ENCODE data around the gene TMEM151A. TPM values are rescaled to one million over a fixed set of nuclear protein-coding genes. Genes with fewer than 3 reads are reported as not detected.

TMEM151A gene
- total RNA-seq, 4 donors from 2014 or later = 0.27 to 0.35 TPM; not detected in 2

DNA sequence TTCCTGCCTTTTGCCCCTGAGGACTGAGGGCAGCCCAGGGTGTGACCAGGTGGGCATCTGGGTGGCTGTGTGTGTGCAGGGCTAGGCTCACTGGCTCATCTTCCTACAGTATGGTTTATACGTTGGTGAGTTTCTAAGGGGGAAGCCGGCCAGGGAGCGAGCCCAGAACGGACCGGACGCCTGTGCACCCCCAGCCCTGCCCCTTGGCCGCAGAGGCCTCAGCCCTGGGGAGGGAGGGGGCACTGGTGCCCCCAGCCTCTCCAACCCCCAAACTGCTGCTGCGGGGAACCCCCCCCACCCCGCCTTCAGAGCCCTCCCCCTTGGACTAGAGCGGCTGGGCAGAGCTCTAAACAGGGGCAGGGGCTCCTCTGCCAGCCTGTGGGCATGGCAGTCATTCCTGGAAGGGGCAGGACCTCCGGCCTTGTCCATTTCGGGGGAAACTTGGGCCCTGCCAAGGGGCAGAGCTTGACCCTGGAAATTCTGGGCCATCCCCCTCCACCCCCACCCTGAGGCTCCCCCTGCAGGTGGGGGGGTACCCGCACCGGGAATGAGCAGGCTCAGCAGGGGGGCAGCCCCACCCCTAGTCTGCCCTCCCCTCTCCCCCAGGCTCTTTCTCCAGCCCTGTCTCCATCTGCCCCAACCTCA, 8.1 kb upstream of the TMEM151A start:
- no peak for TF ChIP-seq POLR2A (IDR thresholded peaks at IDR 0.05)
- no peak overlapping the region for H3K4me3 ChIP-seq
- no peak overlapping the region for H3K27ac ChIP-seq
- peaks cover 0 to 16% (median 0%) of the 10 kb centered on the region in 3 donors for H3K36me3 ChIP-seq
- DNase-seq = no peak
- peaks cover 3 to 32% (median 21%) of the 10 kb centered on the region in 4 donors for H3K4me1 ChIP-seq
- no peaks in the 10 kb centered on the region for H3K27me3 ChIP-seq
- H3K9me3 ChIP-seq = no peaks in the 10 kb centered on the region

DNA sequence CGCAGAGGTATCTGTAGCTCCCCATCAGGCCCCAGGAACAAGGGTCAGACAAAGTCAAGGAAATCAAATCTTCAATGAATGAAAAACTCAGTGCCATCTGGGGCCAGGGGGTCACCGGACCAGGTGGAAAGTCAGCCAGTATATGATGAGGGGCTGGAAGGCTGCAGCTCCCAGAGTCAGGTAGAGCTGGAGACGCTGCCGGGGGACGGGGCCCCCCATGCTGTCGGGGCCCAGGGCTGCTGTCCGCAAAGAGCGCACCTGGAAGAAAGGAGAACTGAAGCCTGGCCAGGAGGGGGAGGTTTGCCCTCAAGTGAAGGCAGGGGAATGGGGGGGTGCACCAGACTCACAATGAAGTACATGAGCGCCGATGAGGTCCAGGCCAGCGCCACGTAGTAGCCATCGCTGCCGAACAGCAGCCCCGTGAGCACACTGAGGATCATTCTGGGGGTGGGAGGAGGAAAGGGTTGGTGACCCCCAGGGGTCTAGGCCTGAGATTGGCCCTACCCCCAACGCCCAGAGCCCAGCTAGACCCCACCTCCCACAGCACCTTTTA, 7.1 kb upstream of the TMEM151A start:
- TF ChIP-seq POLR2A (IDR thresholded peaks at IDR 0.05) = no peak
- TF ChIP-seq, protein P1, sequence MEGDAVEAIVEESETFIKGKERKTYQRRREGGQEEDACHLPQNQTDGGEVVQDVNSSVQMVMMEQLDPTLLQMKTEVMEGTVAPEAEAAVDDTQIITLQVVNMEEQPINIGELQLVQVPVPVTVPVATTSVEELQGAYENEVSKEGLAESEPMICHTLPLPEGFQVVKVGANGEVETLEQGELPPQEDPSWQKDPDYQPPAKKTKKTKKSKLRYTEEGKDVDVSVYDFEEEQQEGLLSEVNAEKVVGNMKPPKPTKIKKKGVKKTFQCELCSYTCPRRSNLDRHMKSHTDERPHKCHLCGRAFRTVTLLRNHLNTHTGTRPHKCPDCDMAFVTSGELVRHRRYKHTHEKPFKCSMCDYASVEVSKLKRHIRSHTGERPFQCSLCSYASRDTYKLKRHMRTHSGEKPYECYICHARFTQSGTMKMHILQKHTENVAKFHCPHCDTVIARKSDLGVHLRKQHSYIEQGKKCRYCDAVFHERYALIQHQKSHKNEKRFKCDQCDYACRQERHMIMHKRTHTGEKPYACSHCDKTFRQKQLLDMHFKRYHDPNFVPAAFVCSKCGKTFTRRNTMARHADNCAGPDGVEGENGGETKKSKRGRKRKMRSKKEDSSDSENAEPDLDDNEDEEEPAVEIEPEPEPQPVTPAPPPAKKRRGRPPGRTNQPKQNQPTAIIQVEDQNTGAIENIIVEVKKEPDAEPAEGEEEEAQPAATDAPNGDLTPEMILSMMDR (IDR thresholded peaks at IDR 0.05) = no peak
- DNase-seq = no peak
- no peaks in the 10 kb centered on the region for H3K9me3 ChIP-seq
- no peaks in the 10 kb centered on the region for H3K27me3 ChIP-seq
- no peak overlapping the region for H3K27ac ChIP-seq
- H3K36me3 ChIP-seq = peaks cover 0 to 16% (median 0%) of the 10 kb centered on the region in 3 donors
- peaks cover 3 to 30% (median 22%) of the 10 kb centered on the region in 4 donors for H3K4me1 ChIP-seq
- no peak overlapping the region for H3K4me3 ChIP-seq

DNA sequence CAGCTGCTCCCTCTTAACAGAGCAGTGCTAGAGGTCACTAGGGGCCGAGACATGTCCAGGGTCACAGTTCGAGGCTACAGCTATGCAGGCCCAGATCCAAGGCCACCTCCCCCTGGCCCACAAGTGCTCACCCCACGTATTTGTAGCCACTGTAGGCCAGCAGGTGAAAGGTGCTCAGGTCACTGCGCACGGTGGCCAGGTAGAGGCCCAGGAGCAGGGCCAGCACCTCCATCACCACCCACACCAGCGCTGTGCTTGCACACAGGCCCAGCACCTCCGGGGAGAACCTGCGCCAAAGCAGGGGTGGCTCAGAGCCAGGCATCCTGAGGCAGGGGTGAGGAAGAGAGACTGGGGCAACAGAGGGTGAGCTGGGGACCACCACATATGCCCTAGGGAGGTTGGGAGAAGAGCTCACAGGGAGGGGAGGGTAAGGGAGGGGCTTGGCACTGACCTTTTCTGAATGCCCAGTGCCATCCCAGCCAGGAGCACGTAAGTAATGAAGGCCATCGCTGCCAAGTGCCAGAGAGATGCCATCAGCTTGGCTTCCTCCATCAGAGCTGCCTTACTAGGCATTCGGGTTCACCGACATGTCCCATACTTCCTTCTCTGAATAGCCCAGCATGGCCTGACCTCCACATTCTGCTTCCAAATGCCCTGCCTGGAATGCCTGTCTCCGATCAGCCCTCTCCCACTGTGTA, 6.3 kb upstream of the TMEM151A start:
- H3K27me3 ChIP-seq = no peaks in the 10 kb centered on the region
- peaks cover 0 to 16% (median 0%) of the 10 kb centered on the region in 3 donors for H3K36me3 ChIP-seq
- no peak overlapping the region for H3K27ac ChIP-seq
- H3K4me1 ChIP-seq = peaks cover 3 to 36% (median 26%) of the 10 kb centered on the region in 4 donors
- DNase-seq = no peak
- no peaks in the 10 kb centered on the region for H3K9me3 ChIP-seq
- TF ChIP-seq, protein P1 (IDR thresholded peaks at IDR 0.05) = no peak
- TF ChIP-seq POLR2A (IDR thresholded peaks at IDR 0.05) = no peak
- H3K4me3 ChIP-seq = no peak overlapping the region

DNA sequence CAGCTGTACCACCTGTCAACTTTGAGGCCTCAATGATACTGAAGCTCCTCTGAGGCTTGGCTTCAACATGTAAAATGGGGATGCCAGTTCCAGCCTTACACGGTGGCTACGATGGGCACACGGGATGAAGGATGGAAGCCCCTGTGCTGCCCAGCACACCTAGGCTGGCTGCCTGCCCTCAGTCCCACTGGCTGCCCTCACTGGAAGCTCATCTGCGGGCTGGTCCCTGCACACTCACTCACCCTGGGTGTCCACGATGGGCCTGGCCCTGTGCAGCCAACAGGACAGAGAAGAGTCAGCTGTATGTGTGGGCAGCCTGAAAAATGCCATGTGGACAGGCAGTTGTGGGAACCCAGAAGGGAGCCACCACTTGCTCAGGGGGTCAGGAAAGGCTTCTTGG, 5.0 kb upstream of the TMEM151A start:
- Histone ChIP-seq H3K9me3 (no peaks in the 10 kb centered on the region), H3K36me3 (peaks cover 0 to 16% (median 0%) of the 10 kb centered on the region in 3 donors), H3K4me3 (no peak overlapping the region), H3K4me1 (peaks cover 3 to 36% (median 26%) of the 10 kb centered on the region in 4 donors), H3K27ac (no peak overlapping the region), H3K27me3 (no peaks in the 10 kb centered on the region)
- DNase-seq = no peak
- TF ChIP-seq POLR2A (IDR thresholded peaks at IDR 0.05) = no peak
- TF ChIP-seq, protein P1 (IDR thresholded peaks at IDR 0.05) = no peak

DNA sequence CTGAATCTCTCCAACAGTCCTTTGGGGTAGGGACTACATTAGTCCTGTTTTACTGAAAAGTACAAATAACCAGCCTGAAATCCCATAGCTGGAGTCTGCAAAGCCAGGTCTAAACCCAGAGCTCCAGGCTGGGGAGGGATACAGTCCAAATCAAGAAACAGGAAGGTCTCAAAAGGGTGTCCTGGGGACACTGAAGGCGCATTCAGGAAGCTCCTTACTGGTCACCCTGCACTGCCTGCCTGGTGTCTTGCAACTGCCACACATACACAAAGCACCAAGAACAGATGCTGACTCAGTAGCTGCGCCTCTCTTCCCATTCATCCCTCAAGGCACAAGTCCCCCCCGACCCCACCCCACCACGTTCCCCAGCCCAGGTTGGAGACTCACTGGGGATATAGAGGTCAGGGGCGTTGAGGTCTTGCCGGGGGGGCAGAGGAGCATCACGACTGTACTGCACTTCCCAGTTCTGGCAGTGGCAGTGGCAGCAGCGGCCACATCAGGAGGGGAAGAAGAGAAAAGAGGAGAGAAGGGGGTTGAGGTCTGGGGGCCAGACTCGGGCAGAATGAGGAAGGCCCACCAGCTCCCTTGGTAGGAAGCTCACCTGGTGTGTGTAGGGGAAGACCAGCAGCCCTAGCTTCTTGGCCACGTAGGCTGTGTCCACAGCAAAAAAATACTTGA, 4.3 kb upstream of the TMEM151A start:
- Histone ChIP-seq H3K9me3 (no peaks in the 10 kb centered on the region), H3K36me3 (peaks cover 0 to 16% (median 0%) of the 10 kb centered on the region in 3 donors), H3K4me3 (peak overlapping the region in 1 of 4 donors; percentile 95), H3K4me1 (peaks cover 3 to 35% (median 26%) of the 10 kb centered on the region in 4 donors), H3K27me3 (peaks cover 0 to 6% of the 10 kb centered on the region in 2 donors), H3K27ac (peak overlapping the region in 1 of 4 donors; percentile 99)
- no peak for TF ChIP-seq POLR2A (IDR thresholded peaks at IDR 0.05)
- TF ChIP-seq, protein P1 (IDR thresholded peaks at IDR 0.05) = no peak
- DNase-seq = no peak

Measured in Peyer's patch (tissue), 4 donors.